ENCODE measurements around the gene RRM1. TPM values are rescaled to one million over a fixed set of nuclear protein-coding genes. Genes with fewer than 3 reads are reported as not detected.
"Not testable (repeated sequence)": the region's sequence is repeated elsewhere in the genome, so short reads cannot be mapped to it uniquely, and the experiment has no call there.

The RRM1 gene
- total RNA-seq: 10 to 100 TPM; 21.6 to 31.0 TPM
- long read RNA-seq, transcript RRM1-201 (19 exons, 3,076 nt): major isoform, 44 of 53 reads
- long read RNA-seq, partial matches to known transcripts: 8 of 53 reads
- long read RNA-seq, other reads (novel, unspliced or antisense): 1 of 53 reads

DNA sequence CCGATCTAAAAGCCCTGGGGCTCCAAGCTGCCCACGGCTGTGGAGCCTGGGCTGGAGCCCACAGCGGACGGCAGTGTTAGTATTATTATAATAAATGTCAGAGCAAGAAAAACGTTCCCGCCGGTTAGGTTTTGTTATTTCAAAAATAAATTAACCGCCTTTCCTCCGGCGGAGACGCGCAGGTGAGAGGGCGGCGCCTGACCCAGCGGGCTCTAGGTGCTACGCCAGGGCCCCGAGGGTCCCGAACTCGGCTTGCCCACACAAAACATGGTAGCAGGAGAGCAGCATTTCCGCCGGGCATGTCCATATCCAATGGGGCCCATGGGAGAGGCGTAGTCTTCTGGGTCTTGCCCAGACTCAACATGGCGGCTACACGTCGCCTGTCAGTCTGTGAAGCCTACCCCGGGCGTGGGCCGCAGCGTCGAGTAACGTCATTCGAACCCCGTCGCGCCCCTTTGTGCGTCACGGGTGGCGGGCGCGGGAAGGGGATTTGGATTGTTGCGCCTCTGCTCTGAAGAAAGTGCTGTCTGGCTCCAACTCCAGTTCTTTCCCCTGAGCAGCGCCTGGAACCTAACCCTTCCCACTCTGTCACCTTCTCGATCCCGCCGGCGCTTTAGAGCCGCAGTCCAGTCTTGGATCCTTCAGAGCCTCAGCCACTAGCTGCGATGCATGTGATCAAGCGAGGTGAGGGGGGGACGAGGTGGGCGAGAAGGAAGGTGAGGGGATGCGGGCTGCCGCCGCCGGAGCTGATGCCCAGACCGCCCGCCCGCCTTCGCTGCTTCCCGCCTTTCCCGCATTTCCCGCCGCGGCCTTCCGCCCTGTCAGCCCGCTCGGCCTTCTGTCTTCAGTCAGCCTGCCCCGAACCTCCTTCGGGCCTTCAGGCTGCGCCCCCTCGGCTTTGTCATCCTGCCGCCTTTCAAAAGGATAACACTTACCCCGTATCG is at the start of gene RRM1:
RRM1 (plus strand) TSS at position 452 of the 944 bp plus-strand sequence; CDS start at position 666, 214 bp downstream.
- intact Hi-C loops (cut with DNase I): no loop called here
- ATAC-seq (peak; percentile 99), DNase-seq (peak; percentile 97)

DNA sequence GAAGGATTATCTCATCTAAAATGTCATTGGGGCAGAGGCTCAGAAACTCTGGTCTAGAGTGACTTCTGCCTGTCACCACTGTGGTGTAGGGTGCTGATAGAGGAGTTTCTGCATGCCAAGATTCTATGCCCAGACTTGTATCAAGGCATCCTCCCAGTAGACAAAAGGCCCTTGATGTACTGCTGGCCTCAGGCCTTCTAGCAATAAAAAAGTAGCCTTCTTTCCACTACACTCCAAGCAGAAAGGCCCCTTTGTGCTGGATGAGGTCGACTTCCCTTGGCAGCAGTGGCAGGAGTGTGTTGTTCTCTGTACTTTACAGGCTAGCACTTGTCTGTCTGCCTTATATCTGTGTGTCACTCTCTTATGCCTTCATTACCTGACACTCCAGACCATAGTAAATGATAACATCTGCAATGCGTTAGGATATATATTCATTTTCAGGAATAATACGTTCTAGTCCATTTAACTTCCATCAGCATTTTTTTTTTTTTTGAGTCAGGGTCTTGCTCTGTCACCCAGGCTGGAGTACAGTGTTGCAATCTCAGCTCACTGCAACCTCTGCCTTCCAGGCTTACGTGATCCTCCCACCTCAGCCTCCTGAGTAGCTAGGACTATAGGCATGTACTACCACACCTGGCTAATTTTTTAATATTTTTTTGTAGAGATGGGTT is 49.5 kb upstream of the RRM1 start:
- ATAC-seq (peak; percentile 45 to 65), DNase-seq (peak; percentile 30)
- intact Hi-C loops (cut with DNase I): loop anchor here in 1 of 2 donors (10.0 kb wide), 1 partner anchor 100 kb away; no protein-coding TSS in a partner anchor

DNA sequence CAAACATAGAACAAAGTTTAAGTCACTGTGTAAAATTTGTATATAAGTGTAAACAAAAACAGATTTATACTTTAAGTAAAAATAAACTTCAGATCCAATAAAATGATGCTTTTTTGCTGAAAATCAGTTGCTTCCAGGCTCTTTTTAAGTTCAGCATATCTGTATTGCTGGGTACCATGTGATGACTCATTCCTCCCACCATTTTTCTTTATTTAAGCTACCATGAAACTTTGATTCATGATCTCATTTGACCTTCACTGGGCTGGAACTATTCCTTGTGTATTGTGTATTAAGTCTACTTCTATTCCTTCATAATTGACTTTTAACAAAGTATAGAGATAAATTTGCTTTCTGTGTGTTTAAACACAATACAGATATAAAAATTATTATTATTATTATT is 46.3 kb upstream of the RRM1 start:
- ATAC-seq (no peak), DNase-seq (no peak)
- intact Hi-C loops (cut with DNase I): loop anchor here in 1 of 2 donors (10.0 kb wide), 1 partner anchor 104 kb away; no protein-coding TSS in a partner anchor

DNA sequence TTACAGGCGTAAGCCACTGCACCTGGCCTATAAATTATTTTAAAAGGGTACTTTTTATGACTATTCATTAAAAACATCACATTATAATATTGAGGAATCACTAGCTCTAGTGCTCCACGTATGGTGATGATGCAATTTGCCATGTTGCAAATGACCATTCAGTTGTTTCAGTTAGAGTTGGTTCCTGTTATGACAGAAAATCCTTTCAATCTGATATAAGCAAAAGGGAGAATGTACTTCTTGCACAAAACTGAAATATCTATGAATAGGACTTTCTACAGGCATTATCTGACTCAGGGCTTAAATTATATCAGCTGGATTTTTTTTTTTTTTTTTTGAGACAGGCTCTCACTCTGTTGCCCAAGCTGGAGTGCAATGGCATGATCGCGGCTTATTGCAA is 45.6 kb upstream of the RRM1 start:
- intact Hi-C loops (cut with DNase I): loop anchor here in 1 of 2 donors (10.0 kb wide), 1 partner anchor 104 kb away; no protein-coding TSS in a partner anchor
- DNase-seq (no peak), ATAC-seq (no peak)

DNA sequence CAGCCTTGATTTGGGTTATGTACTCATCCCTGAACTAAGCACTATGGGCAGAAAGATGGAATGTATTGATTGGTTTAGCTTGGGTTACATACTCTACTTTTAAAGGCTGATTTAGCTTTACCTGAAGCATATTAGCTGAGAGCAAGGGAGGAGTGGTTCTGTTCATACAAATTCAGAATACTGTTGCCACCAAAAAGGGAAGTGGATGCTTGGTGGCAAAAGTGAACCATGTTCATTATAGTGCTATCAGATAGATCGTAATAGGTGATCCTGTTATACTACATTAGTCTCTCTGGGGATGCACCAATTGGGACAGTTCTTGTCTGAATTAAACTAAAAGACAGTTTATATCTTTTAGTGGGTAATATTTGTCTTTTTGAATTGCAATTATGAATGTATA is 44.5 kb upstream of the RRM1 start:
- no peak for DNase-seq
- no peak for ATAC-seq
- intact Hi-C loops (cut with DNase I): no loop called here

DNA sequence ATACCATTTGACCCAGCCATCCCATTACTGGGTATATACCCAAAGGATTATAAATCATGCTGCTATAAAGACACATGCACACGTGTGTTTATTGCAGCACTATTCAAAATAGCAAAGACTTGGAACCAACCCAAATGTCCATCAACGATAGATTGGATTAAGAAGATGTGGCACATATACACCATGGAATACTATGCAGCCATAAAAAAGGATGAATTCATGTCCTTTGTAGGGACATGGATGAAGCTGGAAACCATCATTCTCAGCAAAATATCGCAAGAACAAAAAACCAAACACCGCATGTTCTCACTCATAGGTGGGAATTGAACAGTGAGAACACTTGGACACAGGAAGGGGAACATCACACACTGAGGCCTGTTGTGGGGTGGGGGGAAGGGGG is 41.4 kb upstream of the RRM1 start:
- intact Hi-C loops (cut with DNase I); DNase-seq: not testable (repeated sequence)

DNA sequence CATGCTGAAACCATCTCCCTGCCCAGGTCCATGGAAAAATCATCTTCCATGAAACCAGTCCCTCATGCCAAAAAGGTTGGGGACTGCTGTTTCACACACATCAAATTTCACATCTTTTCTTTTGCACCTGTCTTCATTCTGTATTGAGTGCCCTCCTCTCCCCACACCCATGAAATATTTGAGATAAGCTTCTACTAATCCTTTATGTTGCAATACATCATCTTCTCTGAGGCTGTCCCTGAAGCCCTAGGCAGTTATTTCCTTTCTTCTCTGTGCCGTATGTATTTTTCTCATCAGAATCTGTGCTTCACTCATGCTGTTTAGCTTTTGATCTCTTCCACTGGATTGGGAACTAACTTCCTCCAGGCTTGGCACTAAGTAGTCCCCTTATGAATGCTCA is 40.0 kb upstream of the RRM1 start:
- intact Hi-C loops (cut with DNase I): no loop called here
- ATAC-seq (no peak), DNase-seq (no peak)

More for the DNA sequence above, 41.4 kb upstream of the RRM1 start:
- not testable (repeated sequence) for ATAC-seq

DNA sequence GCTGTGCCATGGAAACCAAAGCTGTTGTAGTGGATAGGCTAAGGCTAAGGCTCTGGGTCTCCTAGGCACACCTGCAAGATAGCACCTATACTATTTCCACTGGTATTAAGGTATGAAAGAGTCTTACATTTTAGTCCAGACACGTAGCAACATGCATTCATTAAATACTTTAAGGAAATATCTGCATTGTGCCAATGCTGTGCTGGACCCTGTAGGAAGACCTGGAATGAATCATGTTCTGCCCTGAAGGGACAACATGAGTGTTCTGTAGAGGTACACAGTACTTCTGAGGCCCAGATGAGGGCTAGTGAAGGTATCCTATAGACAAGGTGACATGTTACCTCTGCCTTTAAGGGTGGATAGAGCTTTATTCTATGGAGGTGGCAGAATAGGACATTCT is 35.2 kb upstream of the RRM1 start:
- no peak for ATAC-seq
- intact Hi-C loops (cut with DNase I): no loop called here
- DNase-seq: no peak

DNA sequence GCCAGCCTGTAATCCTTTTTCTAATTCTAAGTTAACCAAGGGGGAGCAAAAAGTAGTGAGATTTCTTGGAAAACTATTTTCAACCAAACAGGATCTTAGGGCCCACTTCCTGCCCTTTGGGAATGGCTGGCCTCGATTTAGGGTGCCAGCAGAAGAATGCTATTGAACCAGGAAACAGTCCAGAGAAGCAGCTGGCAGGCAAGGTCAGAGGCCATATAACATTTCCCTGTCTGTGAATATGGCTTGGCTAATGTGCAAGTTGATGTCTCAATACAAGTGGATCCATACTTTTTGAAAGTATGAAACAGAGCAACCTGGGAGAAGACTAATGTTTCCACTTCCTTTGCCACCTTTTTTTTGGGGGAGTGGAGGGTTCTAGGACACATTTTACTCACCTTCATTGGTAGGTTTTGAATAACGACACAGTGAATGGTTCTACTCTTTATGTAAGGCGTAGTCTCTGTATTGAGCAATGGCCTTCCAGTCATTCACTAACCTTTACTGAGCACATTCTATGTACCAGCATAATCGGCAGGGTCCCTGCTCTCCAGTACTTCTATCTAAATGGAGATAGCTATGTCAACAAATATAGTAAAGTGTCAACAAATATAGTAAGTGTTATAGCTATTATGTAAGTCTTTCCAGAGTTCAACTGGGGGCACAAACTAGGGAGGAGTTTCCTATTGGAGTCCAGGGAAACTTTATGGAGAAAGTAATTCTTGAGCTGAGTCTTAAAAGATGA is 34.2 kb upstream of the RRM1 start:
- ATAC-seq (no peak), DNase-seq (no peak)
- intact Hi-C loops (cut with DNase I): no loop called here

DNA sequence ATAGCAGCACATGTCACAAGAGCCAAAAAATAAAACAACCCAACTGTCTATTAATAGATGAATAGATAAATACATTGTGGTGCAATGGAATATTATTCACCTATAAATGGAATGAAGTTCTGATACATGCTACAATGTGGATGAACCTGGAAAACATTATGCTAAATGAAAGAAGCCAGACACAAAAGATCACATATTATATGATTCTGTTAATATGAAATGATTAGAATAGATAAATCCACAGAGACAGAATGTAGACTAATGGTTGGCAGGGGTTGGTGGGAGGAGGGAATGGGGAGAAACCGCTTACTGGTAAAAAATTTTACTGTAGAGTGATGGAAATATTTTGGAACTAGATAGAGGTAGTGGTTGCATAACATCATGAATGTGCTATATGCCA is 32.9 kb upstream of the RRM1 start:
- intact Hi-C loops (cut with DNase I): no loop called here
- DNase-seq (no peak), ATAC-seq (no peak)

DNA sequence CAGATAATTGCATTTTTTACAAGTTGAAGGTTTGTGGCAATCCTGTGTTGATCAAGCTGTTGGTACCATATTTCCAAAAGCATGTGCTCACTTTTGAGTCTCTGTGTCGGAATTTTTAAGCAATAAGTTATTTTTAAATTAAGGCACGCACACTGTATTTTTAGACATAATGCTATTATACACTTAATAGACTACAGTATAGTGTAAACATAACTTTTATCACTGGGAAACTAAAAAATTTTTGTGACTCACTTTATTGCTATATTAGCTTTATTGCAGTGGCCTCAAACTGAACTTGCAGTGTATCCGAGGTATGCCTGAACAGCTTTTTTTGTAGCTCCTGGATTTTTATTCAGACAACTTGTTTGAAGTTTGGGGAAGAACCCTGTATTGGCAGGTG is 31.3 kb upstream of the RRM1 start:
- DNase-seq (no peak), ATAC-seq (no peak)
- intact Hi-C loops (cut with DNase I): no loop called here

DNA sequence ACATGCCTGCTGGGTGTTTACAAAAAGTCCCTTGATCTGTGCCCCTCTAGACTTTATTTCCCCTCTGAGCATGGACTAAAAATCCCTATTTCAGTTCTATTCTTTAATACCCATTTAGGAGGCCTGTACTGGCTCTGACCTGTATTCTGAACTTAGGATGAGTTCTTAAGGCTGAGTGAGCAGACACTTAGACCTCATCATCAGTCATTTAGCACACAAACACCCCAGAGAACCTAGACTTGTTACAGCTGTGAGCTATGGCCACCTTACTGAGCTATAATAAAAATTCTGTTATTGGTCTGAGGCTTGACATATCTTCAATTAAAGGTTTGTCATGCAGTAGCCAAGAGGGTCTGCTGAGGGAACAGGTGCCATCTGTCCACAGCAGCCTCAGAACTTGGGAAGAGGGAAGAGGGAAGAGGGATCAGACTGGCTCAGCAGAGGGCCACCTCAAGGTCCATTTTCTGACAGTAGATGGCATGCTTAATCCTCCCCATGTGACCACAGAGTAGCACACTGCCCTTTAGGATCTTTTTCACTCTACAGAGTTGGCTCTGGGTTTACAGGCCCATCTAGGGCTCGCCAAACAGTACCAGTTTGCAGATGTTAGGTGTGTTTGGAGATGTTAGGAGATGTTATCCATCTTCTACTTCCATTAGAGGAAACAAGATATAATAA is 30.2 kb upstream of the RRM1 start:
- intact Hi-C loops (cut with DNase I): no loop called here
- DNase-seq: no peak
- peak in 1 of 2 donors; percentile 15 for ATAC-seq

DNA sequence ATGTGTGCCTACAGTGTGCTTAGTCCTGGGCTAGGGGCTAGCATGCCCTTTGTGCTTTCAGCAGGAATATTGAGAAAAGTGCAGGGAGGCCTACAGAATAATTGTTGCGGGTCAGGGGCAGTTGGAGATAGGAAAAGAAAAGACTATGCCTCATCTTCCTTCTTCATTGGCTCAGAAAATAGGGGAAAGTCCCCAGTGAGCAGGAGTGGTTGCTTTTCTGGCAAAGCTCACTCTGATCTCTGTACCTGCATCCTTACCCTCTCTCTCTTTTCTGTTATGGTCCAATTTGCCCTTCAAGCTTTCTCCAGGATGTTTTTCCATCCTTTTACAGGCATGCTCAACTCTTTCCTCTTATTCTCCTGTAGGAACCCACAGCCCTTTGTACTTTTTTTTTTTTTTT is 29.5 kb upstream of the RRM1 start:
- DNase-seq (no peak), ATAC-seq (no peak)
- intact Hi-C loops (cut with DNase I): no loop called here

DNA sequence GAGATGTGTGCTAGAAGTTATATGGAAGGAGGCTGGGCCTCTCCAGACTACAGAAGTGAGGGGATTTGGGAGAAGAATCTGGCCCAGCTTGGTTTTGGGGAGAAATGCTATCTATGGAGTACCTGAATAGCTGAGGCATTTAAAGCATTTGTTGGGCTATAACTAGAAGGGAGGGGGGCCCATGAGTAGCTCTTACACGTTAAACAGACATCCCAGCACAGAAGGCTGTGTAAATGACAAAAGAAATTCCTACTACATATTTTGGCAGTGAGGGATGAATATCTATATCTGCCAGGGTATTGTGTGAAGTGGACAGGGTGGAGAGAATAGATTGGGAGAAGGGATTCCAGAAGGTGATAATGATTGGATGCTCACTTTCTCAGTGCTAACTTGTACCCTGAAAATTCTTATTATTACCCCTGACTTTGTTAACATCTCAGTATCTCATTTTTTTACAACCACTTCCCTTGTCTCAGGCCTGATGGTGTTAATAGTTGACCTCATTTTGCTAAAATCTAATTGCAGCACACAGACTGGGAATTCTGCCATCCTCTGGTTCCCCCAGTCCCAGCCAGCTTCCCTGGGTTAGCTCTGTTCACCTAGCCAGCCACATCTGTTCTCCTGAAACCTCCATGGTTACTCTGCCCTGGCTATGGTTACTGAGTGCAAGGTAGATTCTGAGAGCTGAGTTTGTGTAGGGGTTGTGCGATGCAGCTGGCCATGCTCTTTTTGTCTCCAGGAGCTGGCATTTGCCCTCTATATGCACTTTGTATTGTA is 28.8 kb upstream of the RRM1 start:
- ATAC-seq (peak; percentile 37 to 71), DNase-seq (no peak)
- intact Hi-C loops (cut with DNase I): no loop called here

DNA sequence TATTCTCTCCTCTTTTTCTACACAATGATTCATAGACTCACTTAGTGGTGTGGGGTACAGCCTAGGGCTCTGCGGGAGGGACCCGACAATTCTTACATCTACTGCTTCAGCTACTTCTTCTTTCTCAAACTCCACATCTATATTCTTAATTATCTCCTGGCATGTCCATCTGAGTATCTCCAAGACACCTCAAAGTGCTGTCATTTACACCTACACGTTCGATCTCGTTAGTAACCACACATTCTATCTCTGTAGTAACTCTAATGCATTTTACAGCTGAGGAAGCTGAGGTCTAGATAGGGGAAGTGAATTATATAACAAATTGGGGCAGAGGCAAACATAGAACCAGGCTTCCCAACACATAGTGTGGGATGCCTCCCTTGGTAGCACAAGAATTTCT is 27.7 kb upstream of the RRM1 start:
- no peak for DNase-seq
- peak in 1 of 2 donors; percentile 46 for ATAC-seq
- intact Hi-C loops (cut with DNase I): no loop called here

DNA sequence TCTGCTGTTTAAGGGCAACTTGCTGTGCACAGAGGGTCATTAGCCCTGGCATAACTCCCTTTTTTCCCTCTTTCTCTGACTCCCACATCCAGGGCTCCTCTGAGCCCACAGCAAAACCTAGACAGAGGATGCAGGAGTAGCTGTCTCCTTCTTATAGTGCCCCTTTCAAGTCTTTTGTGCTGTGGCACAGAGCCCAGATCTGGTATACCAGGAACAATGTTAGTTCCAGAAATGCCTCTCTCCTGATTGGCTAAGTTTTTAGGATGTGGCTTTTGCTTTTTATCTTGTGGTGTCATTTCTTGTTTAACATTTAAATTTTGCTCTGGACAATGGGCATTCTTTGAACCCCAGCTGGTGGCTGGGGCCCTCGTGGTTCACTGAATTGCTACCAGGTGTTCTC is 25.6 kb upstream of the RRM1 start:
- DNase-seq (no peak), ATAC-seq (no peak)
- intact Hi-C loops (cut with DNase I): no loop called here

DNA sequence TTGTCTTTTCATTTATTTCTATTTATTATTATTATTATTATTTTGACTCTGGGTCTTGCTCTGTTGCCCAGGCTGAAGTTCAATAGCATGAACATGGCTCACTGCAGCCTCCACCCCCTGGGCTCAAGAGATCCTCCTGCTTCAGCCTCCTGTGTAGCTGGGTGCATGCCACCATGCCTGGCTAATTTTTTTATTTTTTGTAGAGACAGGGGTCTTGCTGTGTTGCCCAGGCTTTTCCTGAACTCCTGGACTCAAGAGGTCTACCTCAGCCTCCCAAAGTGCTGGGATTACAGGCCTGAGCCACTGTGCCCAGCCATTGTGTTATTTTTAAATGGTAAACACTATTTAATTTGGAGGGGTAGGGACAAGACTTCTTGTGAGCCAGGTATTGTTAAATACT is 23.3 kb upstream of the RRM1 start:
- DNase-seq (no peak), ATAC-seq (no peak)
- intact Hi-C loops (cut with DNase I): no loop called here

DNA sequence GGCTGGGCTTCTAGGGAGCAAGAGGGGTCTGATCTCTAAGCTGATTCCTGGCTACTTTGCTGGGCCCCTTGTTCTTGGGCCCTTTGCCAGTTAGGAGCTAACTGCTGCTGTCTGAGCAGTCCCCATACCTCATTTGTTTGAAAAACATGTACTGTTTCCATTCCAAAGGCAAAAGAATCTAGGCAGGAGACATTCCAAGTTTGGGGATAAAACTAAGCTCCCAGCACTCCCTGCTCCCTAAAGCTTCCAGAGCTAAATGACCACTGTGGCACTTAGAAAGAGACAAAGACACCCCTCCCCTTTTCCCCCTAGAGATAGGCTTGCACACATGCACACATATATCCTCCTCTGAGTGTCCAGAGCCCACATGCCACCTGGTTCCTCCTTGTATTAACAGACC is 22.7 kb upstream of the RRM1 start:
- intact Hi-C loops (cut with DNase I): loop anchor here (2.0 kb wide), 2 partner anchors 217 to 223 kb away; partner anchors contain the start of gene STIM1 (in 1 of the 2)
- ATAC-seq (no peak), DNase-seq (no peak)

Measured in left cardiac atrium (tissue), 4 donors.